Neural crest cell (in vitro differentiated cells): ENCODE results near the gene SNAP47. TPM values are rescaled to one million over a fixed set of nuclear protein-coding genes. Genes with fewer than 3 reads are reported as not detected.

Source experiments
- DNase-seq: peaks from one replicate; pipeline ENCODE4 v3.0.0; 2021; ENCODE audit warnings: low read depth, mixed read lengths, low spot score
- H3K27ac Mint-ChIP-seq: one replicate; pipeline ENCODE4 v1.8.0; 2021; ENCODE audit warnings: mild to moderate bottlenecking, mixed read lengths; ENCODE audit not compliant: unreplicated experiment
- H3K27me3 Mint-ChIP-seq: 2 replicates; pipeline ENCODE4 v1.8.0; 2021; ENCODE audit warnings: low read depth, mild to moderate bottlenecking, mixed read lengths
- H3K36me3 Mint-ChIP-seq: 2 replicates; pipeline ENCODE4 v1.8.0; 2021; ENCODE audit warnings: low read depth, mild to moderate bottlenecking, mixed read lengths
- H3K4me1 Mint-ChIP-seq: 2 replicates; pipeline ENCODE4 v1.8.0; 2021; ENCODE audit warnings: mixed read lengths
- H3K4me3 Mint-ChIP-seq: one replicate; pipeline ENCODE4 v1.8.0; 2021; ENCODE audit warnings: mild to moderate bottlenecking, mixed read lengths
- H3K9me3 Mint-ChIP-seq: 2 replicates; pipeline ENCODE4 v1.8.0; 2021; ENCODE audit warnings: mixed read lengths
- total RNA-seq: library from RNA; stranded (reverse); gene quantifications from 2 replicates; pipeline ENCODE4 v1.2.1, GENCODE V29; 2021
- TF ChIP-seq, protein P1 (sequence below): fragments of 200-600 bp; sonication (generic); conservative IDR thresholded peaks from 2 replicates; pipeline ENCODE4 v1.5.0; 2021; ENCODE audit warnings: antibody characterized with exemption, mild to moderate bottlenecking

The SNAP47 gene
- total RNA-seq, 1 donor from 2014 or later = 45.3 TPM

DNA sequence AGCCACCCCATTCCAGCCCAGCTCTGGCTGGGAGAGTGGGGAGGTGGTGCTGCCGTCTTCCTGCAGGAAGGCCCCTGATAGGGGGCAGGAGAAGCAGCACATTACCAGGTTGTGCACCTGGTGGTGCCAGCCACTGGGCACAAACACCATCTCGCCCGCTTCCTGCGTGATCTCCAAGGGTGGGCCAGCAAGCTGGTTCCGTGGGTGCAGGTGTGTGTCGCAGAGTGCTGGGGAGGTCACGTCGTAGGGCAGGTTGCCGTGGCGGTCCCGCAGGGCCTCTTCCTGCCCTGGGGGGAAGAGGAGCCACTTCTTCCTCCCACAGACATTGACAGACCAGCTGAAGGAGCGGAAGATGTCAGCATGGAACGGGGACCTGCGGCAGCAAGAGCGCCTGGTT is 1.9 kb upstream of the SNAP47 start:
- no peaks in the 10 kb centered on the region for H3K36me3 Mint-ChIP-seq
- H3K27me3 Mint-ChIP-seq = peaks cover 3% of the 10 kb centered on the region
- DNase-seq = no peak
- no peaks in the 10 kb centered on the region for H3K9me3 Mint-ChIP-seq
- peaks cover 38% of the 10 kb centered on the region for H3K4me1 Mint-ChIP-seq
- H3K4me3 Mint-ChIP-seq = peak overlapping the region; percentile 83
- TF ChIP-seq, protein P1, sequence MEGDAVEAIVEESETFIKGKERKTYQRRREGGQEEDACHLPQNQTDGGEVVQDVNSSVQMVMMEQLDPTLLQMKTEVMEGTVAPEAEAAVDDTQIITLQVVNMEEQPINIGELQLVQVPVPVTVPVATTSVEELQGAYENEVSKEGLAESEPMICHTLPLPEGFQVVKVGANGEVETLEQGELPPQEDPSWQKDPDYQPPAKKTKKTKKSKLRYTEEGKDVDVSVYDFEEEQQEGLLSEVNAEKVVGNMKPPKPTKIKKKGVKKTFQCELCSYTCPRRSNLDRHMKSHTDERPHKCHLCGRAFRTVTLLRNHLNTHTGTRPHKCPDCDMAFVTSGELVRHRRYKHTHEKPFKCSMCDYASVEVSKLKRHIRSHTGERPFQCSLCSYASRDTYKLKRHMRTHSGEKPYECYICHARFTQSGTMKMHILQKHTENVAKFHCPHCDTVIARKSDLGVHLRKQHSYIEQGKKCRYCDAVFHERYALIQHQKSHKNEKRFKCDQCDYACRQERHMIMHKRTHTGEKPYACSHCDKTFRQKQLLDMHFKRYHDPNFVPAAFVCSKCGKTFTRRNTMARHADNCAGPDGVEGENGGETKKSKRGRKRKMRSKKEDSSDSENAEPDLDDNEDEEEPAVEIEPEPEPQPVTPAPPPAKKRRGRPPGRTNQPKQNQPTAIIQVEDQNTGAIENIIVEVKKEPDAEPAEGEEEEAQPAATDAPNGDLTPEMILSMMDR = no peak
- no peak overlapping the region for H3K27ac Mint-ChIP-seq

GRCh38 chr1:227733751-227734545 is 1.3 kb upstream of the SNAP47 start:
- Mint-ChIP-seq H3K36me3 (no peaks in the 10 kb centered on the region), H3K27me3 (peaks cover 3% of the 10 kb centered on the region), H3K4me3 (peak overlapping the region; percentile 91), H3K9me3 (no peaks in the 10 kb centered on the region), H3K27ac (no peak overlapping the region), H3K4me1 (peaks cover 33% of the 10 kb centered on the region)
- no peak for DNase-seq
- TF ChIP-seq, protein P1 = no peak

DNA sequence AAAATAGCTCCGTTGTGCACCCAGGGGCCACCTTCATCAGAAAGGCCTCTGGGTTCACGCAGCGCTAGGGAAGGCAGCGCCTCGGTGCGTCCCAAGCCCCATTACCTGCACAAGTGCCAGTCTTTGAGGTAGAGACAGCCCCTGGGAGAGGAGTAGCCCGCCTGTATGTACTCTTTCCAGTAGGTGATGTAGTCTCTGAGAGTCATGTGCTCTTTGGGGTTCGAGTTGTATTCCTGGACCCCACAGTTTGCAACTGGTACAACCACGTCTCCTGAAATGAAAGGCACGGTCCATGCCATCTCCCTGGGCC is 734 bp upstream of the SNAP47 start:
- Mint-ChIP-seq H3K27me3 (peaks cover 3% of the 10 kb centered on the region), H3K4me3 (peak overlapping the region; percentile 91), H3K9me3 (no peaks in the 10 kb centered on the region), H3K36me3 (no peaks in the 10 kb centered on the region), H3K4me1 (peaks cover 28% of the 10 kb centered on the region), H3K27ac (no peak overlapping the region)
- DNase-seq = no peak
- TF ChIP-seq, protein P1 = no peak

DNA sequence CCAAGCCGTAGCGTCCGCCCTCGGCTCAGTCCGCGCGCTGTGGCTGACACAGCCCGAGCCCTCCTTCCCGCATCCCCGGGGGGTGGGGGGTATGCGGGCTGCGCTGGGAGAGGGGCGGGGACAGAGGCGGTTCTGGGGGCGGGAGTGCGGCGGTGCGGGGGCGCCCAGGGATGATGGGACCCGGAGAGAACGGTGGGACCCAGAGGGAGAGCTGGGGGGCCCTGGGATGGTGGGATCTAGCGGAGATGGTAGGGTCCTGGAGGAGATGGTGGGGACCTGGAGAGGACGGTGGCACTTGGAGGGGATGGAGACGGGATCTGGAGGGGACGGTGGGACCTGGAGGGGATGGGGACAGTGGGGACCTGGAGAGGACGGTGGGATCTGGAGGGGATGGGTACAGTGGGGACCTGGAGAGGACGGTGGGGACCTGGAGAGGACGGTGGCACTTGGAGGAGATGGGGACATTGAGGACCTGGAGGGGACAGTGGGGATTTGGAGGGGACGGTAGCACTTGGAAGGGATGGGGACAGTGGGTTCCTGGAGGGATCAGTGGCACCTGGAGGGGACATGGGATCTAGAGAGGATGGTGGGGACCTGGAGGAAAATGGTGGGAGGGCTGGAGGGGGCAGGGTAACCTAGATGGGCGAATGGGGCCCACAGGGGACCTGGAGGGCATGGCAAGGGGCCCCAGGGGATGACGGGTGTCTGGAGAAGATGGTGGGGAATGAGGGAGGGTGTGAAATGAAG is 477 bp downstream of the SNAP47 start:
- Mint-ChIP-seq H3K36me3 (no peaks in the 10 kb centered on the region), H3K4me3 (peak overlapping the region; percentile 91)

GRCh38 chr1:227736814-227737432 is 1.7 kb downstream of the SNAP47 start:
- Mint-ChIP-seq H3K9me3 (no peaks in the 10 kb centered on the region), H3K27ac (no peak overlapping the region), H3K4me3 (peak overlapping the region; percentile 91), H3K4me1 (peaks cover 19% of the 10 kb centered on the region), H3K36me3 (no peaks in the 10 kb centered on the region), H3K27me3 (no peaks in the 10 kb centered on the region)
- TF ChIP-seq, protein P1 = no peak
- no peak for DNase-seq

More for the DNA sequence above, 477 bp downstream of the SNAP47 start:
- Mint-ChIP-seq H3K27me3 (no peaks in the 10 kb centered on the region), H3K9me3 (no peaks in the 10 kb centered on the region), H3K4me1 (peaks cover 19% of the 10 kb centered on the region), H3K27ac (peak overlapping the region; percentile 57)
- TF ChIP-seq, protein P1 = no peak
- DNase-seq = no peak
